CD4-positive, alpha-beta T cell (primary cell): ENCODE measurements around the gene SAP30L. TPM values are rescaled to one million over a fixed set of nuclear protein-coding genes. Genes with fewer than 3 reads are reported as not detected.

Experiments
- ATAC-seq: fragments of 200-7000 bp; cut with Tn5 transposase; one replicate; pipeline ENCODE4 v1.10.0; 2022; ENCODE audit warnings: mild to moderate bottlenecking; ENCODE audit not compliant: poor library complexity
- CTCF ChIA-PET: fragments of 350-600 bp; sonication (Branson Sonifier 250); formaldehyde crosslinking; loops from one replicate; lab custom pipeline; 2021; ENCODE audit warnings: antibody characterized with exemption, inconsistent platforms; lab: Charles Lee
- POLR2A ChIA-PET: fragments of 350-600 bp; sonication (Branson Sonifier 250); formaldehyde crosslinking; loops from one replicate; lab custom pipeline; 2021; ENCODE audit warnings: antibody characterized with exemption, inconsistent platforms; lab: Charles Lee
- DNase-seq, 14 experiments: peaks; one replicate each; pipeline ENCODE4 v3.0.0-alpha.2; 2013 to 2020; ENCODE audit warnings: mixed read lengths in 2 of 14
- H3K27ac ChIP-seq, 2 donors: one replicate each; pipeline versions ENCODE4 v1.5.1 to v1.7.0; 2013; ENCODE audit warnings: low read length in 2 of 2, low read depth in 1 of 2, mild to moderate bottlenecking in 1 of 2
- H3K27me3 ChIP-seq, 2 experiments: 1 replicate in 1 of 2; 2 replicates in 1 of 2; pipeline versions ENCODE4 v1.6.1 to v1.7.0; 2013; ENCODE audit warnings: low read length in 2 of 2, control low read depth in 1 of 2, mild to moderate bottlenecking in 1 of 2, moderate library complexity in 1 of 2; ENCODE audit not compliant: insufficient read depth in 2 of 2, control insufficient read depth in 1 of 2
- H3K36me3 ChIP-seq: one replicate; pipeline ENCODE4 v1.6.1; 2013; ENCODE audit warnings: low read length, control low read depth; ENCODE audit not compliant: insufficient read depth
- H3K4me1 ChIP-seq: one replicate; pipeline ENCODE4 v1.6.1; 2013; ENCODE audit warnings: low read length, control low read depth; ENCODE audit not compliant: insufficient read depth
- H3K4me3 ChIP-seq: one replicate; pipeline ENCODE4 v1.5.1; 2013; ENCODE audit warnings: mild to moderate bottlenecking, low read length, moderate library complexity
- H3K9me3 ChIP-seq, 2 experiments: 1 replicate in 1 of 2; 2 replicates in 1 of 2; pipeline versions ENCODE4 v1.6.1 to v1.7.0; 2013; ENCODE audit warnings: low read length in 2 of 2, mild to moderate bottlenecking in 2 of 2, control low read depth in 1 of 2, moderate library complexity in 1 of 2; ENCODE audit not compliant: control insufficient read depth in 1 of 2, insufficient read depth in 1 of 2
- H3K27ac Mint-ChIP-seq: one replicate; pipeline ENCODE4 v1.8.0; 2020; ENCODE audit warnings: mixed read lengths
- H3K27me3 Mint-ChIP-seq: one replicate; pipeline ENCODE4 v1.8.0; 2021; ENCODE audit warnings: mixed read lengths
- H3K36me3 Mint-ChIP-seq: one replicate; pipeline ENCODE4 v1.8.0; 2021; ENCODE audit warnings: low read depth, mixed read lengths
- H3K4me1 Mint-ChIP-seq: one replicate; pipeline ENCODE4 v1.8.0; 2021; ENCODE audit warnings: low read depth, mixed read lengths
- H3K4me3 Mint-ChIP-seq: one replicate; pipeline ENCODE4 v1.8.0; 2020; ENCODE audit warnings: mild to moderate bottlenecking, mixed read lengths
- H3K9me3 Mint-ChIP-seq: one replicate; pipeline ENCODE4 v1.8.0; 2020; ENCODE audit warnings: mixed read lengths
- intact Hi-C, 2 experiments: fragments of 100-400 bp; cut with DNase I in 1 of 2; cut with micrococcal nuclease in 1 of 2; formaldehyde crosslinking; loops; one replicate each; pipeline versions ENCODE4 v1.15.1 to v1.9.0; 2023 to 2025; cut with DNase I, micrococcal nuclease
- total RNA-seq, 174 experiments: library from RNA in 2 of 174; stranded (reverse) in 2 of 174; gene quantifications; one replicate each; pipeline ENCODE4 v1.2.3 and lab custom pipeline; 2021 to 2026
- TF ChIP-seq, protein P1 (sequence below): fragments of 200-600 bp; IDR thresholded peaks from one replicate; pipeline ENCODE4 v1.8.0; 2022; ENCODE audit warnings: antibody characterized with exemption, mild to moderate bottlenecking

SAP30L gene
- total RNA-seq, 2 experiments from 2014 or later = 32.2 to 33.6 TPM

DNA sequence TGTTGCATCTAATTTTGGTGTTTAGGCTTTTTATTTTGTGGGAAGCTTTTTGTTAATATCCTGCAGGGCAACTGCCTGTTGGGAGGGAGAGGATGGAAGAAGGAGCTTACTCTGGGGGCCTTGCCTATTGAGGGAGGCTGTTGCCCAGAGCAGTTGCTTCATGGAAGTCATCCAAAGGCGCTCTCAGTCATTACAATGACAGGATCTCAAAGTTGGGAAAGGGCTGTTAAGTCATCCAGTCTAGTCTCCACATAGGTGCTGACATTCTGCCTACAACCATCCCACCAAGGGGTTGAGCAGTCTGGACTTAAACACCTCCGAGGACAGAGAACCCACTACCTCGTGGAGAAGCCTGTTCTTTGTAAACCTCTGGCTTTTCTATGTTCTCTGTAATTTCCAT, 13.2 kb downstream of the SAP30L start:
- no peak for DNase-seq
- CTCF ChIA-PET = no interaction called here
- Mint-ChIP-seq H3K9me3 (no peaks in the 10 kb centered on the region), H3K27ac (no peak overlapping the region), H3K36me3 (peaks cover 74% of the 10 kb centered on the region), H3K4me3 (no peak overlapping the region), H3K27me3 (no peaks in the 10 kb centered on the region), H3K4me1 (no peaks in the 10 kb centered on the region)
- ATAC-seq = no peak
- Histone ChIP-seq H3K4me1 (no peaks in the 10 kb centered on the region), H3K36me3 (peaks cover 60% of the 10 kb centered on the region), H3K27me3 (no peaks in the 10 kb centered on the region), H3K27ac (no peak overlapping the region), H3K4me3 (no peak overlapping the region), H3K9me3 (no peaks in the 10 kb centered on the region)
- intact Hi-C loops = no loop called here
- TF ChIP-seq, protein P1, sequence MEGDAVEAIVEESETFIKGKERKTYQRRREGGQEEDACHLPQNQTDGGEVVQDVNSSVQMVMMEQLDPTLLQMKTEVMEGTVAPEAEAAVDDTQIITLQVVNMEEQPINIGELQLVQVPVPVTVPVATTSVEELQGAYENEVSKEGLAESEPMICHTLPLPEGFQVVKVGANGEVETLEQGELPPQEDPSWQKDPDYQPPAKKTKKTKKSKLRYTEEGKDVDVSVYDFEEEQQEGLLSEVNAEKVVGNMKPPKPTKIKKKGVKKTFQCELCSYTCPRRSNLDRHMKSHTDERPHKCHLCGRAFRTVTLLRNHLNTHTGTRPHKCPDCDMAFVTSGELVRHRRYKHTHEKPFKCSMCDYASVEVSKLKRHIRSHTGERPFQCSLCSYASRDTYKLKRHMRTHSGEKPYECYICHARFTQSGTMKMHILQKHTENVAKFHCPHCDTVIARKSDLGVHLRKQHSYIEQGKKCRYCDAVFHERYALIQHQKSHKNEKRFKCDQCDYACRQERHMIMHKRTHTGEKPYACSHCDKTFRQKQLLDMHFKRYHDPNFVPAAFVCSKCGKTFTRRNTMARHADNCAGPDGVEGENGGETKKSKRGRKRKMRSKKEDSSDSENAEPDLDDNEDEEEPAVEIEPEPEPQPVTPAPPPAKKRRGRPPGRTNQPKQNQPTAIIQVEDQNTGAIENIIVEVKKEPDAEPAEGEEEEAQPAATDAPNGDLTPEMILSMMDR = no peak
- POLR2A ChIA-PET = no interaction called here

DNA sequence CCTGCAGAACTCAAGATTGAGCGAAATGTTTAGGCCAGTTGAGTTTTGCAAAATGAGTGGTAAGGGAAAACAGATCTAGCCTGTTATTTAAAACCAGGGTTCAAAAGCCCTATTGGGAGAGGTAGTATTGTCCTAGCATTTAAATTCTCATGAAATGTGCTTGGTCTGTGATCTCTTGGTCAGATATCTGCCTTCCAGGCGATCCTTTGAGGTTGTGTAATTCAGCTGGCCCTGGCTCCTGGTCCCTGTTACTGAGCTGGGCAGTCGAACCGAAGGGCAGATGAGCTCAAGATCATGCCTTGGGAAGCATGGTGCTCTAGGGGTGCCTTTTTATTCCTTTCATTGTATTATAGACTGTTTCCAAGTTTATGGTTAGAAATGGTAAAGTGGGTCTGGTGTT, 14.4 kb downstream of the SAP30L start:
- Mint-ChIP-seq H3K27me3 (no peaks in the 10 kb centered on the region), H3K27ac (no peak overlapping the region), H3K4me1 (no peaks in the 10 kb centered on the region), H3K36me3 (peaks cover 63% of the 10 kb centered on the region), H3K9me3 (no peaks in the 10 kb centered on the region), H3K4me3 (no peak overlapping the region)
- CTCF ChIA-PET = no interaction called here
- TF ChIP-seq, protein P1 = no peak
- no peak for ATAC-seq
- no peaks in the 10 kb centered on the region for H3K4me1 ChIP-seq
- intact Hi-C loops = loop anchor here in 1 of 2 experiments (10.0 kb wide), 2 partner anchors 145 to 685 kb away; no protein-coding TSS in a partner anchor
- POLR2A ChIA-PET = no interaction called here
- DNase-seq = no peak
- no peak overlapping the region for H3K4me3 ChIP-seq
- no peaks in the 10 kb centered on the region for H3K9me3 ChIP-seq
- H3K36me3 ChIP-seq = peaks cover 50% of the 10 kb centered on the region
- H3K27ac ChIP-seq = no peak overlapping the region
- H3K27me3 ChIP-seq = no peaks in the 10 kb centered on the region

DNA sequence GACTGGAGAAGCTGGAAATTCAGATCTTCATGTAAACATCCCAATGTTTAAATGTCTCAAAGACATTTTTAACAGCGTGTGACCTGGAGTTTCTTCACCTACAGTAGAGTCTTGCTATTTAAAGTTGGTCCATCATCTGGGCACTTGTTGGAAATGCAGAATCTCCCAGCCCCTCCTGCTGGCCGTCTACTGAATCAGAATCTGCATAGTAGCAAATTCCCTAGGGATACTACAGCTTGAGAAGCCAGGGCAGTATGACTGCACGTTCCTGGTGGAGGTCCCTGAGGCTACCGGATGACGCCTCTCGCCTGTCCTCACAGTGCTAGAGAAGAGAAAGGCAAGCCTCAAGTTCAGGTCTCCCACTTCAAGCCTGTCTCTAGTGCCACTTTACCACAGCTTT, 15.7 kb downstream of the SAP30L start:
- Mint-ChIP-seq H3K27ac (no peak overlapping the region), H3K4me3 (no peak overlapping the region), H3K9me3 (no peaks in the 10 kb centered on the region), H3K27me3 (no peaks in the 10 kb centered on the region), H3K4me1 (no peaks in the 10 kb centered on the region), H3K36me3 (peaks cover 49% of the 10 kb centered on the region)
- intact Hi-C loops = loop anchor here in 1 of 2 experiments (10.0 kb wide), 2 partner anchors 143 to 683 kb away; no protein-coding TSS in a partner anchor
- no peaks in the 10 kb centered on the region for H3K4me1 ChIP-seq
- H3K4me3 ChIP-seq = no peak overlapping the region
- H3K9me3 ChIP-seq = no peaks in the 10 kb centered on the region
- H3K27me3 ChIP-seq = no peaks in the 10 kb centered on the region
- DNase-seq = no peak
- CTCF ChIA-PET = no interaction called here
- no peak for ATAC-seq
- H3K36me3 ChIP-seq = peaks cover 36% of the 10 kb centered on the region
- TF ChIP-seq, protein P1 = no peak
- POLR2A ChIA-PET = no interaction called here
- no peak overlapping the region for H3K27ac ChIP-seq
